GM19324 (cell line): ENCODE results near the gene DNAJC21.
"Not testable (repeated sequence)": the region's sequence is repeated elsewhere in the genome, so short reads cannot be mapped to it uniquely, and the experiment has no call there.

Source experiments
- ATAC-seq: cut with Tn5 transposase; IDR thresholded peaks from one replicate; pipeline ENCODE4 v1.9.1; 2021; ENCODE audit warnings: mild to moderate bottlenecking, moderate library complexity; ENCODE audit not compliant: unreplicated experiment, low FRiP score

The DNAJC21 gene

DNA sequence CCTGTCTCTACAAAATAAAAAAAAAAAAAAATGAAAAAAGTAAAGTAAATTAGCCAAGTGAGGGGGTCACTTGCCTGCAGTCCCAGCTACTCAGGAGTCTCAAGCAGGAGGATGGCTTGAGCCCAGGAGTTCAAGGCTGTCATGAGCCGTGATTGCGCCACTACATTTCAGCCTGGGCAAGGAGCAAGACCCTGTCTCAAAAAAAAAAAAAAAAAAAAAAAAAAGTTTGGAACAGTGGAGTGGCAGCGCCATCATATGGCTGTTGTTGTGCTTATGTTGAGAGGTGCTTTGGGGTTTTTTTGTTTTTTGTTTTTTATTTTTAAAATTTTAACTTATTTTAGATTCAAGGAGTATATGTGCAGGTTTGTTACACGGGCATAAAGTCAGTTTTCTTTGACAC lies 10.3 kb upstream of the DNAJC21 start:
- ATAC-seq = no peak

DNA sequence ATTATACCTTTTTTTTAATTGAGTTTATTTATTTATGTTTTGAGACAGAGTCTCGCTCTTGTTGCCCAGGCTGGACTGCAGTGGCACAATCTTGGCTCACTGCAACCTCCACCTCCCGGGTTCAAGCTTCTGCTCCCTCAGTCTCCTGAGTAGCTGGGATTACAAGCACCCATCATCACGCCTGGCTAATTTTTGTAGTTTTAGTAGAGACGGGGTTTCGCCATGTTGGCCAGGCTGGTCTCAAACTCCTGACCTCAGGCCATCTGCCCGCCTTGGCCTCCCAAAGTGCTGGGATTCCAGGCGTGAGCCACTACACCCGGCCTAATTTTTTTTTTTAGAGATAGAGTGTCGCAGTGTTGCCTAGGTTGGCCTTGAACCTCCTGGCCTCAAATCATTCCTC lies 6.1 kb upstream of the DNAJC21 start:
- ATAC-seq = not testable (repeated sequence)

- ATAC-seq = no peak
These were observed 5.5 kb upstream of the DNAJC21 start for GRCh38 chr5:34923694-34924461.

DNA sequence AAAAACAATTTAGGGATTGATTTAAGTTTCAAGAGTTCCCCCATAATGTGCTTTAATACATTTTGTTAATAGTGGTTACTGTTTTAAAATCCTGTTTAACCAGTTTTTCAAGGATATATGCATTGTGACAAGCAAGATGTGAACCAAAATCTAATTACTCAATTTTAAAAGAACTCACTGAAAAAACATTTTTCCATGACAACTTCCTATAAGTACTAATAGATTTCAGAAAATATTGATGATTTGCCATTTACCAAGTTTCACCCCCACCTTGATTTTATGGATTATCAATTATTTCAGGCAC lies 4.9 kb upstream of the DNAJC21 start:
- ATAC-seq = no peak

DNA sequence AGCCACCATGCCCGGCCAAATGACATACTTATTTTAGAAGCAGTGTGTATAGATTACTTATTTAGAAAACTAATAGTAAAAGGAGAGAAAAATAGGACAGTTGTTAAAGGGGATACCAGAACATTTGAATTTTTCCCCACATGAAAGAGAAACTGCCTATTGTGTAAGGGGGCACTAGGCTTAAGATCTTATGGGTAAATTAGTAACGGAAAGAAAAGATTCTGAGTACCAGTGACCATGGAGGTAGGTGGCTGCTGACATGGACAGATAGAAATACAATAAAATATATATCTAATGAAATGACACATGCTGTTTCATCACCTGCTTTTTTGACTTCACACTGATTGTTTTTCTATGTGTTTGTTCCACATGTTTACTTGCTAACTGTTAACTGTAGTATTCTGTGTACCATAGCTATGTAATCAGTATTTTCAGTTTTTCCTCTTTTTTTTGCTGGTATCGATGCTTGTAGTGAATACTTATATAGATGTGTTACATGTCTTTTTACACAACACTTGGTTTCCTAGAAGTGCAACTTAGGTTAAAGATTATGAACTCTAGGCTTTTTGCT lies 3.0 kb upstream of the DNAJC21 start:
- no peak for ATAC-seq

- ATAC-seq = no peak
These were observed 1.6 kb upstream of the DNAJC21 start for GRCh38 chr5:34927785-34928184.

DNA sequence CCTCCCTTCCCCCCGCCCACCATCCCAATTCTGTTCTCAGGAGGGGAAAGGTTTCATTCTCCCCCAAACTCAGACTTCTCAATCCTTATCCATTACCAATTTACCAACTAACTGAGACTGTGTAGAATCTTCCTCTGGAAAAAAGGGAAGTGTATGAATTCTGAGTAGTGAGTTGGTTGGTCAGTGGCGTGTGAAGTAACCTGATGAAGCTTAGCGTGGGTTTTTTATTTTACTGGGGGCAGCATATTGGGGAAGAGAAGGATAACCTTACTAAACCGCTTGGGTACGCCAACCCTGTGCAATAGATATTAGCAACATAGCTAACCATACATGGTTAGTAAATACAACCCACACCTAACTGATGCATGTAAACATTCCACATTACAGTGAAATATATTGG lies 1.1 kb upstream of the DNAJC21 start:
- no peak for ATAC-seq

- ATAC-seq = peak; percentile 80
These were observed 532 bp downstream of the DNAJC21 start for GRCh38 chr5:34929720-34930461.

DNA sequence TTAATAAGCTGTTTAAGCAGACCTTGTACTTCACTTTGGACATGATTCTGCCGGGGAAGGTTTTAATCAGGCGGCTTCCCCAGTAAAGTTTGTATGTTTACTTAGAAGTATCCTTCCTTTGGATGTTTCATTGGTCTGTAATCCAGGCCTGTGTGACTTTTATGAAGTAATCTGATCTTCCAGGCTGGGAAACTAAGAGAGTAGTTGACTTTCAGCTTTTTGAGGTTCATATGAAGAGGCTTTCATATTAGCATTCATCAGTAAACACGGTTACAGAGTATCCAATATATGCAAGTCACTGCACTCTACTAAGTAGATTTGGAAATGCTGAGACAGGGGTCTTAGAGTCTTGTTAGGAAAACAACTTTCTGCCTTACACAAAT lies 1.1 kb downstream of the DNAJC21 start:
- ATAC-seq = no peak

GRCh38 chr5:34930870-34931269 lies 1.5 kb downstream of the DNAJC21 start:
- ATAC-seq = no peak

GRCh38 chr5:34932947-34933346 lies 3.6 kb downstream of the DNAJC21 start:
- no peak for ATAC-seq

DNA sequence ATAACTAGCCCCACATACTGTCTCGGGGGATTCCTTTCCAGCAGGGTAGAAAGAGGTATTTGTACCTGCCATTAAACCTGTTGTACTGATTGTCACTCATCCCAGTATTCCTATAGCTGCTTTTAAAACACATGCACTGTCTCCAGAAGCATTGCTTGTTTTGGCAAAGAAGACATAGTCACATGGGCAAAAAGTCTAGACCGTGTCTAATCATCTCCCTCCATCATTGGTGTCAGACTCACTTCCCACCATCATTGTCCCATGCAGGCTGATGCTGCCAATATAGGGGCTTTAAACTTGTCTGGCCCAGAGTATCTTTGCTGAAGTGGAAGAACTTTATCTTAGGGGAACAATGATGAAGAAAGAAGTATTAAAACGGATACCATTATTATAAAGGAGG lies 12.6 kb downstream of the DNAJC21 start:
- no peak for ATAC-seq

- no peak for ATAC-seq
These were observed 14.7 kb downstream of the DNAJC21 start for GRCh38 chr5:34944044-34944443.

DNA sequence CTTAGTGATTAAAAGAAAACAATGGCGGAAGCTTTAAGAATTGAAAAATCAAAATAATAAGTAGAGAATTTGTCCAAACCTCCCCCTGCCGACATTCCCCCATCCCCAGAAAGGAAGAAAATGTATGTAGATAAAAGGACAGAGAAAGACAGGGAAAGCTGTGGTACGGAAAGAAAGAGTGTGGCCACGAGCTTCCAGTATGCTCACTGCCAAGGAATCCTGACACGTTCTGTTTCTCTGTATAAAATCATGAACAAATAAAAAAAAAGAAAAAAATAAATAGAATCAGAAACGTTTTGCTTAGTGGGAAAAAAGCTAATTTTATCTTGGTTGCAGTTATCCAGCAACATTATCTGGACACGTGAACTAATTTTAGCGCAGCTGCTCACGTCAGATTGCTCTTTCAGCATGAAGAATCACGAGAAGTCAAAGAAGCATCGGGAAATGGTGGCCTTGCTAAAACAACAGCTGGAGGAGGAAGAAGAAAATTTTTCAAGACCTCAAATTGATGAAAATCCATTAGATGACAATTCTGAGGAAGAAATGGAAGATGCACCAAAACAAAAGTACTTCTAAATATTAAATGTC lies 15.2 kb downstream of the DNAJC21 start:
- no peak for ATAC-seq

DNA sequence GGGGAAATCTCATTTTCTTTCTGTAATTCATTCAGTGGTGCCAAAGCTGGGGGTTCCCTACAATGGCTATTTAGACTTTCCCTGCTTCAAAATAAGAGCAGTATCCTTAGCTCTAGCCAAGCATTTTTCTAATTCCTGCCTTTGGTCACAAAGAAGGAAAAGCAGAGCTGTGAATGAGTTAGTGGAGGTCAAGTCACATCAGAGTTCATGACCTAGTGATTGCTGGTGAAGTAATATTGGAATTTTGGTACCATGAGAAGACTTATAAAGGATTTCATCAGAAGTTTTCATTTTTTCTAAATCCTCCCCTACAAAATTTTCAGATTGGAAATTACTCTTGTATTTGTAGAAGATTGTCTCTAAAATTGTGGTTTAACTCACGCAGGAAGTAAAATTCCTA lies 28.0 kb downstream of the DNAJC21 start:
- no peak for ATAC-seq

DNA sequence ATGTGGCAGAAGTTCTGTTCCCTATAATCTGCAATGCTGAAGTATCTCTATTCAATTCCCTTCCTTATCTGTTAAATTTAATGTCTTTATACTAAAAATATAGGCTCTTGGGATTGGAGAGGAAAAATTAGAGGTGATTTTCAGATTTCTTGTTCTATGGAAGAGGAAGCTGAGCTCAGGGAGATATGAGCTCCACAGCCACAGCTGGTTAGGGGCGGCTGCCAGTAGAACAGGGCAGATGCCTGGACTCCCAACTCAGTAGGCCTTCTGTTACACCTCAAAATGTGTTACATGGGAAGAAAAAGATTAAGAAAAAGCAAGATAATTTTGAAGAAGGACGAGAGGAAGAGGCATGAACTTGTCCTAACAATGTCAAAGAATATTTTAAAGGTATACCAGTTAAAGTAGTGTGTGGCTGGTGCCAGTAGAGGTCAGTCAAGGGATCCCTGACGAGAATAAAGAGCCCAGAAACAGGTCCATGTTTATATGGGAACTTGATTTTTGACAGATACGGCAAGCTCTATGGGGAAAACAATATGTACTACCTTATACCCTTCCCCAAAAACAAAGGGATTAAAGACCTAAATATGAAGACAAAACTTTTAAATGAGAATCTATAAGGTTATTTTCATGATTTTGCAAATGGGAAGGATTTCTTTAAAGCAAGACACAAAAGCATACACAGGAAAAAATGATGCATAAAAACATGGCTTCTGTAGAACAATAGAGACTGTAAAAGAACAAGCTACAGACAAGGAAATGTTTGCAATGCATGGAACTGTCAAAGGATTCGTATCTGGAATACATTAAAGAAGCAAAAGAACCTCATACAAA lies 28.7 kb downstream of the DNAJC21 start:
- ATAC-seq = no peak

GRCh38 chr5:34959323-34959722 lies 30.0 kb downstream of the DNAJC21 start:
- peak; percentile 86 for ATAC-seq

- no peak for ATAC-seq
These were observed 38.2 kb downstream of the DNAJC21 start for GRCh38 chr5:34967540-34967939.

DNA sequence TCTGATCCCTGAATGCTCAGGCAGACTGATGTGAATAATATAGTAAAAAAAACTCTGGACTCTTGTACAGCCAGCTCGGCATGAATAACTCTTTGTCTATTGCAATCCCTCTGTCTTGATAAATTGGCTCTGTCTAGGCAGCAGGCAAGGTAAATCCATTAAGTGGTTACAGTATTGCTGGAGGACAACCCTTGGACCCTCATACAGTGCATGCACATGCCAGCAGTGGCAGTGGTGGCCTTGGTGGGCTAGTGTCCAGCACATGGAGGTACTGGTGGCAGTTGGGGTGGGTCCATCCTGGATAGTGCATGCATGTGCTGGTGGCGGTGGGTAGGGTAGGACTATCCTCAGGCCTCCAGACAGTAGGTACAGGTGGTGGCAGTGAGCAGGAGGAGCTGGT lies 38.9 kb downstream of the DNAJC21 start:
- ATAC-seq = no peak

- no peak for ATAC-seq
These were observed 41.2 kb downstream of the DNAJC21 start for GRCh38 chr5:34970552-34970951.

DNA sequence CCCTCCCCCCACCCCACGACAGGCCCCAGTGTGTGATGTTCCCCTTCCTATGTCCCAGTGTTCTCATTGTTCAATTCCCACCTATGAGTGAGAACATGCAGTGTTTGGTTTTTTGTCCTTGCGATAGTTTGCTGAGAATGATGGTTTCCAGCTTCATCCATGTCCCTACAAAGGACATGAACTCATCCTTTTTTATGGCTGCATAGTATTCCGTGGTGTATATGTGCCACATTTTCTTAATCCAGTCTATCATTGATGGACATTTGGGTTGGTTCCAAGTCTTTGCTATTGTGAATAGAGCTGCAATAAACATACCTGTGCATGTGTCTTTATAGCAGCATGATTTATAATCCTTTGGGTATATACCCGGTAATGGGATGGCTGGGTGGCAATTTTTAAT lies 42.3 kb downstream of the DNAJC21 start:
- not testable (repeated sequence) for ATAC-seq
